Epithelial cell of esophagus (primary cell): Measurements from ENCODE around the gene BAZ2A.

ENCODE experiments used
- DNase-seq: peaks from one replicate; pipeline ENCODE4 v3.0.0; 2010; ENCODE audit warnings: low read depth
- H3K4me3 ChIP-seq: 2 replicates; pipeline ENCODE4 v1.5.1; 2011; ENCODE audit warnings: mild to moderate bottlenecking, low read length, control low read depth
- CTCF ChIP-seq: IDR thresholded peaks from 2 replicates; pipeline ENCODE4 v1.5.1; 2011; ENCODE audit warnings: low read depth, mild to moderate bottlenecking, low read length, control low read depth, inconsistent platforms; ENCODE audit not compliant: insufficient read depth; ENCODE audit errors: missing control alignments

Gene BAZ2A

GRCh38 chr12:56645201-56645716 is 15.1 kb upstream of the BAZ2A start:
- DNase-seq, result no peak
- no peak for TF ChIP-seq CTCF
- H3K4me3 ChIP-seq, result peak overlapping the region; percentile 100

GRCh38 chr12:56644654-56645053 is 14.5 kb upstream of the BAZ2A start:
- DNase-seq, result no peak
- no peak for TF ChIP-seq CTCF
- H3K4me3 ChIP-seq, result peak overlapping the region; percentile 100

- TF ChIP-seq CTCF, result no peak
- no peak overlapping the region for H3K4me3 ChIP-seq
- no peak for DNase-seq
These were observed 11.1 kb upstream of the BAZ2A start for GRCh38 chr12:56641219-56641618.

GRCh38 chr12:56637621-56638020 is 7.5 kb upstream of the BAZ2A start:
- no peak overlapping the region for H3K4me3 ChIP-seq
- no peak for DNase-seq
- TF ChIP-seq CTCF, result no peak

- peak; percentile 70 for TF ChIP-seq CTCF
- peak; percentile 100 for DNase-seq
These were observed 6.8 kb upstream of the BAZ2A start for GRCh38 chr12:56636675-56637540.

GRCh38 chr12:56635806-56636674 is 5.9 kb upstream of the BAZ2A start:
- peak; percentile 93 for DNase-seq
- H3K4me3 ChIP-seq, result peak overlapping the region; percentile 97
- no peak for TF ChIP-seq CTCF

More at GRCh38 chr12:56636675-56637540, 6.8 kb upstream of the BAZ2A start:
- peak overlapping the region; percentile 97 for H3K4me3 ChIP-seq
